ENCODE measurements around the gene RAB22A.
"Not testable (repeated sequence)": the region's sequence is repeated elsewhere in the genome, so short reads cannot be mapped to it uniquely, and the experiment has no call there.

RAB22A gene

DNA sequence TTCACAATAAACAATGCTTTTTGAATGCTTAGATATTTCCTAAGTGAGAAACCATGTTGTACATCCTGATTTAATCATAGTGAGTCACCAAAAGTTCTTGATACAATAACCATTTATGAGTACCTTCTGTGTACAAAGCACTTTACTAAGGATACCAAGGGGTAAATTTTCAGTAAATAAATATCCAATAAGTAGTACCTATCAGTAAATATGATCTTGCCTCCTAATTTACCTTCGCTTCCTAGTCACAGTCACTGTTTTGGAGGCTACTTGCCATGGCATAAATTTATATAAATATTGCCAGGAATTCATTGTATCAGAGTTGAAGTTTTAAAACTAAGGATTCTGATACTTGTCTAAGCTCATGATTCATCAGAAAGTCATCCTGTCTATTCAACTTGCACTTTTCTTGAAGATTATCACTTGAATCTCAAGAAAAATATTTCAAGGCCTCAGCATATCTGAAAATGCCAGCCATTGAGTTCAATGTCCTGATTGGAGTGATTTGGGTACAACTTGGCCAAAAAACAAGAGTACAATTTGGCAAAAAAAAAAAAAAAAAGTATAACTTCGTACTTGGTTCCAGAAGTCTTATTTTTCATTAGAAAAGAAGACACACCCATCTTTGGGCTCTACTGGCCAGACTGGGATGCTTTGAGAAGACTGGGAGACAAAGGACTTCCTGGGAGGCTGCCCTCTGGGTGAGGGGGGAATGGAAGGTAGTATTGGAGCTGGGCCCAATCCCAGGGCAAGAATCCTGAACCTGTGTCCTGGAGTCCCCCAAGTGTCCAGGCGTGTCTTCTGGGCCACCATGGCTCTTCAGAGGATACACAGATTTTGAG is 32.8 kb downstream of the RAB22A start:
- DNase-seq (ENCODE audit: low read depth in 2 of 2) = no peak

GRCh38 chr20:58344741-58345140 is 35.2 kb downstream of the RAB22A start:
- DNase-seq (ENCODE audit: low read depth in 2 of 2) = no peak

GRCh38 chr20:58349570-58349969 is 40.1 kb downstream of the RAB22A start:
- no peak for DNase-seq (ENCODE audit: low read depth in 2 of 2)

GRCh38 chr20:58352468-58352867 is 43.0 kb downstream of the RAB22A start:
- DNase-seq (ENCODE audit: low read depth in 2 of 2) = no peak

GRCh38 chr20:58359441-58359840 is 49.9 kb downstream of the RAB22A start:
- DNase-seq (ENCODE audit: low read depth in 2 of 2) = no peak

DNA sequence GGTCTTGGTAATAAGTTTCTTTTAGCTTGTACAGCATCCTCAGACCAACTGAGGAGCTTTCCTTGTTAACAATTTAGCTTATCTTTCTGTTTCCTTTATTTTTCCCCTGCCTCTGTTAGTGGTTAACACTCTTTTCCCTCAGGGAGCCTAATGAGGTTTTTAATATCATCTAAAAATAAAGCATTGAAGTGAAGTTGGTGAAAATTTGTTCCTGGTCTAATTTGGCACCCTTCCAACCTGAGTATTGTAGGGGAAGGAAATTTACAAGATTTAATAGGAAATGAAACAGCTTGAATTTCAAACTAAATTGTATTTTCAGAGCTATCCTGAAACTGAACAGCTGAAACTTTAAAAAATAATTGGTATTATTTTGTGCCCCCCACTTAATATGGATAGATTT is 51.4 kb downstream of the RAB22A start:
- DNase-seq (ENCODE audit: low read depth in 2 of 2) = no peak

- DNase-seq (ENCODE audit: low read depth in 2 of 2) = no peak
These were observed 52.1 kb downstream of the RAB22A start for GRCh38 chr20:58361481-58362205.

- no peak for DNase-seq (ENCODE audit: low read depth in 2 of 2)
These were observed 52.6 kb downstream of the RAB22A start for GRCh38 chr20:58362206-58362516.

GRCh38 chr20:58362970-58363369 is 53.5 kb downstream of the RAB22A start:
- no peak for DNase-seq (ENCODE audit: low read depth in 2 of 2)

DNA sequence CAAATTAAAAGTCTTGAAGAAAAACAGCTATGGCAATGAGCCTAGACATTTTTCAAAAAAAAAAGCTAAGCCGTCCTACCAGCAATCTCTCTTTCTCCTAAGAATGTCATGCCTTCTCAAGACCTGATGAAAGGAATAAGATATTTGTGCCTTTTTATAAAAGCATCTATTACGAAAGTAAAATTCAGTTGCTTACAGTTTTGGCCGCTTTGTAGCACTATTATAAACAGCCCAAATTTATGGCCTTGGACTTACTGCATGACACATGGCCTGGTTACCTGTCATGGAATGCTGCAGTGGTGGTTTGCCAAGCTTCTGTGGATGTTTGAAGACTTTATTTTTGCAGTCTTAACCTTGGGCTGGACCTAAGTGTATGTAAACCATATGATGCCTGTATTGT is 57.4 kb downstream of the RAB22A start:
- no peak for DNase-seq (ENCODE audit: low read depth in 2 of 2)

DNA sequence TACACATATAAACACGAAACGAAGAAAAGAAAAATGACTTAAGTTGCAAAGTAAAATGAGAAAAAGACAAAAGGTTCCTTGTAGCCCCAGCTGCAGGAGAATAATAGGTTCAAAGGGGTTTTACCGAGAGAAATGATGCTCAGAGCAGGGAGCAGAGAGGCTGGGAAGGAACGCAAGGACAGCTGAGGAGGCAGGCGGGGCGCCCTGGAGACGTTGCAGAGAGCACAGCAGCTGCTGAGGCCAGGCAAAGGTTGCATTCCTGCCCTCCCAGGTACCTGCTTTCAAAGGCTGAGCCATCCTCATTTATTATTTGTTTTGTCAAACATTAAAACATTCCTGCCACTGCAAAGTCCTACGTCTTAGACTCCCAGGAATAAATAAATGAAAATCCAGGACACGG is 63.3 kb downstream of the RAB22A start:
- DNase-seq (ENCODE audit: low read depth in 2 of 2) = no peak

DNA sequence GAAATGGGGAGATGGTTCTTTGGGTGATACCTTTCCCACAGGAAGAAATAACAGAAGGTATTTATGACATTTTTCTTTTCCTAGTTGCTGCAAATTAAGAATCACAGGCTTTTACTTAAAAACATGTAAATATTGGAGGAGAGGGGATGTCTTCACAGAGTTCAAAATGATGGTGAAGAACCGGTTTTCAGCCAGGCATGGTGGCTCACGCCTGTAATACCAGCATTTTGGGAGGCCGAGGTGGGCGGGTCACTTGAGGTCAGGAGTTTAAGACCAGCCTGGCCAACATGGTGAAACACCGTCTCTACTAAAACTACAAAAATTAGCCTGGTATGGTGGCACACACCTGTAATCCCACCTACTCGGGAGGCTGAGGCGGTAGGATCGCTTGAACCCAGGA is 63.8 kb downstream of the RAB22A start:
- not testable (repeated sequence) for DNase-seq (ENCODE audit: low read depth in 2 of 2)

- DNase-seq (ENCODE audit: low read depth in 2 of 2) = no peak
These were observed 64.7 kb downstream of the RAB22A start for GRCh38 chr20:58374027-58374850.

GRCh38 chr20:58374906-58375758 is 65.6 kb downstream of the RAB22A start:
- no peak for DNase-seq (ENCODE audit: low read depth in 2 of 2)

DNA sequence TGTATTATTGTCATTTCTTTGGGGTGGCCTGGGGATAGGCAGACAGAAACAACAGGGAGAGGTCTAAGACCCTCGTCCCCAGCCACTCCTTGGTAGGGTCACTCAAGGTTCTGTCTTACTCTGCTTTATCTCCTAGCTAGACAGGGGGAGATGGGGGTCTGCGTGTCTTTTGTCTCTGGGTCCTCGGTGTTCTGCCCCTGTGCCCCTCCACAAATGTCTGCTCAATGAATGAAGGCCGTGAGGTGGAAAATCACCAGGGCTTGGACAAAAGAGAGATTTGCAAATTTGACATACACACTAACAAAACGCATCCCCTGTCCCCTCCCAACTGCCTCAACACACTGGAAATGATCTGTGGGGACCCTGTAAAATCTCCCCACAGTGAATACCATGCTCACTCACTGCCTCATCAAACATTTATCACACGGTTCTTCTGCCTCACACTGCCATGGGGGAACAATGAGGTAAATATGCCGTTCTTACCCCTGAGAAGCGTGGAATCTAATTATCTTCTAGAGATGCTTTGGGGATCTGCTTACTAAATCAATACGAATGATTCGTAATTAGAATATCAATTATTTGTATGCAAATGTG is 66.3 kb downstream of the RAB22A start:
- no peak for DNase-seq (ENCODE audit: low read depth in 2 of 2)

DNA sequence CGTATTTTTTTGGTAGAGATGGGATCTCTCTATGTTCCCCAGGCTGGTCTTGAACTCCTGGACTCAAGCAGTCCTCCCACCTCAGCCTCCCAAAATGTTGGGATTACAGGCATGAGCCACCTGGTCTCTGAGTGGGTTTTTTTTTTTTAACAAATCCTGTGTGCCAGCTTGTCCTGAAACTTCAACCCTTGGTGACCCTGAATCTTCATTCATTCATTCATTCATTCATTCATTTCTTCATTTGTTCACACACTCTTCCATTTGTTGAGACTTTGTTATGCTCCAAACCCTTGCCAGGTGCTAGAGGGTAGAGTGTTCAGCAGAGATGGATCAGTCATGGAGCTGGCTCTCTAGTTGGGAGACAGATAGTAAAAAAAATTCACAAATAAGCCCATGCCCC is 67.5 kb downstream of the RAB22A start:
- no peak for DNase-seq (ENCODE audit: low read depth in 2 of 2)

DNA sequence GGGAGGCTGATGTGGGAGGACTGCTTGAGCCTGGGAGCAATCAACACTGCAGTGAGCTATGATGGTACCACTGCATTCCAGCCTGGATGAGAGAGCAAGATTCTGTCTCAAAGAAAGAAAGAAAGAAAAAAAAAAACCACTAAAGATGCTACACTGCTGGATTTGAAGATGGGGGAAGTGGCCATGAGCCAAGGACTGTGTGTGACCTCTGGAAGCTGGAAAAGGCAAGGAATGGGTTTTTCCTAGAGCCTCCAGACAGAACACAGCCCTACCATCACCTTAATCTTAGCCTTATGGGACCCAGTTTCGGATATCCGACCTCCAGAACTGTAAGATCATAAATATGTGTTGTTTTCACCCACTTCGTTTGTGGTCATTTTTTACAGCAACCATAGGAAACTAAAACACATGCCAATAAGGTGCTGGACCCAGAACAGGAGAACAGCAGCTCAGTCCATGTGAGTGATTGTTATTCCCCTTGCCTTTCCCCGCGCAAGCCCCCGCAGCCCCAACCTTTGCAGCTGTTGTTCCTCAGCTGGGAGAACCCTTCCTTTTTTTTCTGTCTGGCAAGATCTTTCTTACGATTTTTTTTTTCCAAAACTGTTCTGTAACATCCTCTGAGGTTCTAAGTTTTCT is 68.4 kb downstream of the RAB22A start:
- DNase-seq (ENCODE audit: low read depth in 2 of 2) = no peak

DNA sequence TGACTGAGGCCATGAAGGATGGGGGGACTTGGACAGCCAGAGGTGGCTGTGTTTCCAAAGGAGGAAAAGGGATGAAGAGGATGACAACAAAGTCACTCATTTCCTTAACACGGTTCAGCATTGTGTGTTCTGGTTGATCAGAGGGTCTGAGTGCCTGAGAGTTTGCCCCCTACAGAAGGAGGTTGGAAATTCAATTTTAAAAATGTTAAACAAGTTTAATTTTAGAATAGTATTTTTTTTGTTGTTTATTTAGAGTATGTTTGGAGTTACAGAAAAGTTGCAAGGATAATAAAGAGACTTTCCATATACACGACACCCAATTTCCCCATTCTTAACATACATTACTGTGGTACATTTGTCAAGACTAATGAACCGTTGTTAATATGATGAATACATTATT is 69.2 kb downstream of the RAB22A start:
- no peak for DNase-seq (ENCODE audit: low read depth in 2 of 2)

DNA sequence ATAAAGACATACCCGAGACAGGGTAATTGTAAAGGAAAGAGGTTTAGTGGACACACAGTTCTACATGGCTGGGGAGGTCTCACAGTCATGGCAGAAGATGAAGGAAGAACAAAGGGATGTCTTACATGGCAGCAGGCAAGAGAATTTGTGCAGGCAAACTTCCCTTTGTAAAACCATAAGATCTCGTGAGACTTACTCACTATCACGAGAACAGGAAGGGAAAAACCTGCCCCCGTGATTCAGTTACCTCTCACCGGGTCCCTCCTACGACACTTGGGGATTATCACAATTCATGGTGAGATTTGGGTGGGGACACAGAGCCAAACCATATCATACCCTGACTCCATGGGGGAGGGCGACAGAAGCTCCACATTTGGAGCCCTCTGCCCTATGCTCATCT is 72.1 kb downstream of the RAB22A start:
- no peak for DNase-seq (ENCODE audit: low read depth in 2 of 2)

GRCh38 chr20:58382096-58382495 is 72.6 kb downstream of the RAB22A start:
- DNase-seq (ENCODE audit: low read depth in 2 of 2) = no peak

DNA sequence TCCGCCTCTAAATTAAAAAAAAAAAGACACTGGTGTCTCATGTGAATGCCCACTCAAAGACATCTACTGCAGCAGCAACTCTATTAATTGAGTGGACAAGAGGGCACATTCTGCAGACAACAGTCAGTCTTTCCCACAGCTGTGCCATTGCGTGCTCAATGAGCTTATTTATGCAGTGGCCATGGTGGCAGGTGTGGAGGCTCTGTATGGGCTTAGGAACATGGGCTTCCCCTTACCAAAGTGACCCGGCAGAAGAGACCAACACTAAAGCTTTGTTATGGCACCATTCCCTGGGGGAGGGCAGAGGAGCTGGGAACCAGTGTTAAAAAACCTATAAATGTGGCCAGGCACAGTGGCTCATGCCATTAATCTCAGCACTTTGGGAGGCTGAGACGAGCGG is 75.3 kb downstream of the RAB22A start:
- DNase-seq (ENCODE audit: low read depth in 2 of 2) = no peak
